CD4-positive, alpha-beta T cell treated with Interleukin-2 at 100 ng/mL for 4 hours (primary cell): ENCODE data around the gene KCNC2.

Experiments
- DNase-seq: peaks from one replicate; pipeline ENCODE4 v3.0.0-alpha.2; 2020; ENCODE audit warnings: low spot score

Gene KCNC2

DNA sequence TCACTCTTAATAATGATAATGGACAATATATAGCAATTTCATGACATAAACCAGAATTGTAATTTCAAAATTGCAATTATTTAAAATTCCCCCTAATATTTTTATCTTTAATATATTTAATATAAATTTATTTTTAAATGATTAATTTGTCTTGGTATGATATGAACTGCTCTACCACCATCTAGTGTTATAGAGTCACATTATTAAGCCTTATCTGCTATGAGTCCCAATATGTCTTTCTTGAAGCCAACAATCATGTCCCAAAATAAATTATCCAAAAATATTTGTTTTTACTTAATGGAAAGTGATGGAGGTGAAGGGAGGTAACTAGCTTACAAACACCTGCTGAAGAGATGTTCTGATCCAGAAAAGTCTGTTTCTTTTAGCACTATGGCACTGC lies 151.4 kb downstream of the KCNC2 start:
- no peak for DNase-seq

DNA sequence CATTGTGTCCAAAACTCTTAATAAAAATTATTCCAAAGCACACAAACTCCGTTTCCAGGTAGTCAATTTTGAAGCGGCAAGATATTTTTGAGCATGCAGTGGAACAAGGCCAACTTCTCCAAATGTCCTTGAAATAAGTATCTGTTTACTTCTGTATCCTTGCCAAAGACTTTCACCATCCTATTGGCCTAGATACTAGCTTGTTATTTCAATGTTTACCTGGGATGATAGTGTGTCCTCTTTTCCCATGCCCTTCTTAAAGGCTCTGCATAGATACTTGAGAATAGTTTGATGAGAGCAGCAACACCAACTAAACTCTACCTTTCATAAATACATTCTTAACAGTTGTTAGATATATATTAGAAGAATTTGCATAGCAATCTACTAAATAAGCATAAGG lies 160.9 kb downstream of the KCNC2 start:
- no peak for DNase-seq

- no peak for DNase-seq
Measured at GRCh38 chr12:75047885-75048525, 161.6 kb downstream of the KCNC2 start.

DNA sequence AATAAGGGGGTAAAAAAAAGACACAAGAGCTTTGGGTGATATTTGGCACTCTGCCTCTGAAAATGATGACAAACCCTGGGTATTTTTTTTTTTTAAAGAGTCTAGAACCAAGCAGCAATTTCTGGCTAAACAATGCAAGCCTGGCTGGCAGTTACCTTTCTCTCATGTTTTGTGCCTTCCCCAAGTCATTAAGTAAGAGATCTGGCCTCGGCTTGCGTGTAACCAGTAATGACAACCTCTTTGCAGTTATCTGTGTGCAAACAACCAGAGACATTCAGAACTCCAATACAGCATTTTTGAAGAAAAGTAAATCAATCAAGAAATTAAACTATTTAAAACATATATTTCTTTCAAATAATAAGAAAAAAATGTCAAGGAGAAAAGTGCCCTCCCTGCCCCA lies 167.5 kb downstream of the KCNC2 start:
- no peak for DNase-seq

DNA sequence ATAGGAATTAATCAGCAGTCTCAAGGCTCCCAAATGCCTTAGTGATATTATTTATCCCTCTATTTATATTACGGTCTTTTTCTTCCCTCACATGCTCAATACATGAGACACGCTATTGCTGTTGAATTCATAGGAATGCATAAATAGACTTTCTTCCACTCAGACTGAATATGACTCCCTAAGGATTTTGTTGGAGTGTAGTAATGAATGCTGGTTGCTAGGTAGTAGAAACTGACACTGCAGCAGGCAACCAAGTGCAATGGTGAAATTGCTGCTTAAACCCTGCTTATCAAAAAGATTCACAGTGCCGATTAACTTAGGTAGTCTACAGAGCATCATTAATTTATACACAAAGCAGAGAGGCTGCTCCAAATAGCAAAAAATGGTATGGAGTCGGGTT lies 168.2 kb downstream of the KCNC2 start:
- DNase-seq = no peak

DNA sequence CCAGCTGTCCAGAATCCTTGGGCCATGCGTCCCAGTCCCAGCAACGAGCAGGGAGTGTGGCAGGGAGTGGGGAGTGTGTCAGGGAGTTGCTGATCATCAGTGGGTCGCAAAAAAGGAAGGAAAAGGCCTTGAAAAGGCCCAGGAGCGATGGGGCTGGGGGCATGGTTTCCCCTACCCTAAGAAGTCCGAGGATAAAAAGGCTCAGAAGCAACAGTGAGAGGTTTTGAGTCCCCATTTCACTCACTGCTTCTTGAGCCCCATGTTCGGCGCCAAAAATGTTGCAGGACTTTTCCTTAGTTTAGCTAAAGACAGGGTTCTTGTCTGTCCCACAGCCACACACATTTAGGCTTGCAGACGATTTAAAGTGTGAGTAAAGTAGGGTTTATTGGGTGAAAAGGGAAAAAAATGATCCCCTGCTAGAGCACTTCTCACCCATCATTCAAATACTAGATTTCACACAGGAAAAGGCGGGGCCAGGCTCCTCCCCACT lies 189.5 kb downstream of the KCNC2 start:
- DNase-seq = no peak

DNA sequence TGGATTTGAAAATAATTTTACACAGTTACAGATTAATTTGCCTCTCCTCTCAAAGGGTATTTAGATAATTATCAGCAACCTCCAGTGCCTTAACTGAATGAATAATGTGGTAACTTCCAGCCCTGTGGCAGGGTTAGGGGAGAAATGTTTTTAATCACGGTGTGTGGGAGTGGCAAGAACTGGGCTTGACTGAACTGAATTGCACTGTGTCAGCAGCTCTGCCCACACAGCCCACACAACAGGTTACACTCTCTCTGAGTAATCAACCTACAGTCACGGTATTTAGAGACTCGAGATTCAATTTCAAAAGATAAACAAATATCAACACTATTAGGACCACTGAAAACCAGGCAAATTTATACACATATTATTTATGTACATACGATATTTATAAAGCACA lies 198.5 kb downstream of the KCNC2 start:
- no peak for DNase-seq

DNA sequence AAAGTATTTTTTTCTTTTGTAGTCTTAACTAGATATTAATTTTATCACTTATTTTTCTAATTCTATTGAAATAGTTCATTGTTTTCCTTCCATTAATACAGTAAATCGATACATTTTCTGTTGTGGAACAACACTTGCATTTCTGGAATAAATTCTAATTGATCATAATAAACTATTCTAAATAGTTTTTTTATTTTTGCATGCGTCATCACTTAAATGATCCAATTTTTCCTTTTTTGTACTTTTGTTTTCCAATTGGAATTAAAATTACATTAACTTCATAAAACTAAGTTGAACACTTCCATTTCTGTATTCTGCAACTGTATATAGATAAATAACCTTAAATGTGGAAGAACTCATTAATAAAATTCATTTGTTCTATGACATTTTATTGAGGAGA lies 202.5 kb downstream of the KCNC2 start:
- no peak for DNase-seq

DNA sequence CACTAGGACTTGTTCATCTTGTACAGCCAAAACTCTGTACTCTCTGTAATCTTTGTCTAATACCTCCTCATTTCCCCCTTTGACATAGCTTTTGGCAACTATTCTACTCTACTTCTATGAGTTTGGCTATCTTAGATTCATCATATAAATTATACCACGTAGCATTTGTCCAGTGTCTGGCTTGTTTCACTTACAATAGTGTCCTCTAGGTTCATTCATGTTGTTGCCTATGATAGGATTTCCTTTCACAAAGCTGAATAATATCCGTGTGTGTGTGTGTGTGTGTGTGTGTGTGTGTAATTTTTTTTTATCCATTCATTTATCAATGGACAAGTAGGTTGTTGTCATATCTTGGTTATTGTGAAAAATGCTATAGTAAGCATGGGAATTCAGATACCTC lies 209.5 kb downstream of the KCNC2 start:
- no peak for DNase-seq

- DNase-seq = no peak
Measured at GRCh38 chr12:74999474-74999873, 210.2 kb downstream of the KCNC2 start.
